SH-SY5Y (cell line): ENCODE measurements around the gene HBE1.

Experiments
- GATA2 ChIP-seq: IDR thresholded peaks from 2 replicates; pipeline ENCODE4 v1.6.1; 2011; ENCODE audit warnings: mild to moderate bottlenecking, low read depth, low read length
- GATA3 ChIP-seq: IDR thresholded peaks from 2 replicates; pipeline ENCODE4 v1.6.1; 2011; ENCODE audit warnings: low read depth, mild to moderate bottlenecking, low read length, moderate library complexity

- no peak for TF ChIP-seq GATA2
- TF ChIP-seq GATA3, result no peak
Measured at GRCh38 chr11:5240056-5240455, 29.7 kb downstream of the HBE1 start.
